Measurements from ENCODE around the gene RAD23A.

Gene RAD23A

DNA sequence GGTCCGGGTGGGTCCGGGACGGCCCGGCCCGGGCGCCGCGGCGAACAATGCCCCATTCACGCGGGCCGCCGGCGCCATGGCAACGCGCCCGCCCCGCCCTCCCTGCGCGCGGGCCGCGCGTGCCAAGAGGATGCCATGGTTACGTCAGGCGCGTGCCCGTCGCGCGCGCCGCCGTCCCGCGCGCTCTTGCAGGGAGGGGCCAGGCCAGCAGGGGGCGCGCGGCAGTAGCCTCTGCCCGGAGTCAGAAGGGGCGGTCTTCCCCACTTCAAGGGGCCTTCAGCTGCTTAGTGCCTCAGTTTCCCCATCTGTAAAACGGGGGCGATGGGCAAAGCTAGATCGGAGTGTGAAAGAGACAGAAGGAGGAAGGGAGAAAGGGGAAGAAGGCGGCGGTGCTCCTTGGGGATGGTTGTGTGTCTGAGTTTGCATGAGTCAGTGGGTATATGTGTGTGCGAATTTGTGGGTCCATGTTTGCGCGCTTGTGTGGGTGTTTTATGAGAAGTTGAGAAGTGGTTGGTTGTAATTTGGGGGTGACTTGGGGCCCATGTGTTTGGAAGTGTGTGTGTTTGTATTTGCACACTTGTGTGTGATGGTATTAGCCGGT is 38.0 kb downstream of the RAD23A start:
- TF ChIP-seq NFIC (IDR thresholded peaks at IDR 0.05): peak; percentile 62; the same call in 1 of the 2 replicates
- TF ChIP-seq ZBTB7A (IDR thresholded peaks at IDR 0.05; ENCODE audit: low read depth): no peak
- TF ChIP-seq, protein P1, sequence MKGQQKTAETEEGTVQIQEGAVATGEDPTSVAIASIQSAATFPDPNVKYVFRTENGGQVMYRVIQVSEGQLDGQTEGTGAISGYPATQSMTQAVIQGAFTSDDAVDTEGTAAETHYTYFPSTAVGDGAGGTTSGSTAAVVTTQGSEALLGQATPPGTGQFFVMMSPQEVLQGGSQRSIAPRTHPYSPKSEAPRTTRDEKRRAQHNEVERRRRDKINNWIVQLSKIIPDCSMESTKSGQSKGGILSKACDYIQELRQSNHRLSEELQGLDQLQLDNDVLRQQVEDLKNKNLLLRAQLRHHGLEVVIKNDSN (IDR thresholded peaks at IDR 0.05): peak; percentile 24; the same call in 1 of the 2 replicates
- peak; percentile 31; the same call in 1 of the 2 replicates for TF ChIP-seq MAX (IDR thresholded peaks at IDR 0.05)
- TF ChIP-seq EP300 (IDR thresholded peaks at IDR 0.05; ENCODE audit: borderline replicate concordance): no peak
- TF ChIP-seq TCF12 (IDR thresholded peaks at IDR 0.05; ENCODE audit: low read depth): peak; percentile 38; the same call in 1 of the 2 replicates
- peak; percentile 85 for TF ChIP-seq RAD21 (IDR thresholded peaks at IDR 0.05; ENCODE audit: low read depth)
- TF ChIP-seq CREB1 (IDR thresholded peaks at IDR 0.05; ENCODE audit: low read depth): no peak
- peak; percentile 50 for TF ChIP-seq TEAD4 (IDR thresholded peaks at IDR 0.05)

- TF ChIP-seq TCF12 (IDR thresholded peaks at IDR 0.05; ENCODE audit: low read depth) (no peak), YY1 (IDR thresholded peaks at IDR 0.05; ENCODE audit: low read depth) (no peak), CREB1 (IDR thresholded peaks at IDR 0.05; ENCODE audit: low read depth) (no peak), TAF1 (IDR thresholded peaks at IDR 0.05; ENCODE audit: low read depth) (no peak), EGR1 (IDR thresholded peaks at IDR 0.05) (no peak), EP300 (IDR thresholded peaks at IDR 0.05; ENCODE audit: borderline replicate concordance) (no peak)
- TF ChIP-seq, protein P1 (IDR thresholded peaks at IDR 0.05): no peak
- TF ChIP-seq, protein P2, sequence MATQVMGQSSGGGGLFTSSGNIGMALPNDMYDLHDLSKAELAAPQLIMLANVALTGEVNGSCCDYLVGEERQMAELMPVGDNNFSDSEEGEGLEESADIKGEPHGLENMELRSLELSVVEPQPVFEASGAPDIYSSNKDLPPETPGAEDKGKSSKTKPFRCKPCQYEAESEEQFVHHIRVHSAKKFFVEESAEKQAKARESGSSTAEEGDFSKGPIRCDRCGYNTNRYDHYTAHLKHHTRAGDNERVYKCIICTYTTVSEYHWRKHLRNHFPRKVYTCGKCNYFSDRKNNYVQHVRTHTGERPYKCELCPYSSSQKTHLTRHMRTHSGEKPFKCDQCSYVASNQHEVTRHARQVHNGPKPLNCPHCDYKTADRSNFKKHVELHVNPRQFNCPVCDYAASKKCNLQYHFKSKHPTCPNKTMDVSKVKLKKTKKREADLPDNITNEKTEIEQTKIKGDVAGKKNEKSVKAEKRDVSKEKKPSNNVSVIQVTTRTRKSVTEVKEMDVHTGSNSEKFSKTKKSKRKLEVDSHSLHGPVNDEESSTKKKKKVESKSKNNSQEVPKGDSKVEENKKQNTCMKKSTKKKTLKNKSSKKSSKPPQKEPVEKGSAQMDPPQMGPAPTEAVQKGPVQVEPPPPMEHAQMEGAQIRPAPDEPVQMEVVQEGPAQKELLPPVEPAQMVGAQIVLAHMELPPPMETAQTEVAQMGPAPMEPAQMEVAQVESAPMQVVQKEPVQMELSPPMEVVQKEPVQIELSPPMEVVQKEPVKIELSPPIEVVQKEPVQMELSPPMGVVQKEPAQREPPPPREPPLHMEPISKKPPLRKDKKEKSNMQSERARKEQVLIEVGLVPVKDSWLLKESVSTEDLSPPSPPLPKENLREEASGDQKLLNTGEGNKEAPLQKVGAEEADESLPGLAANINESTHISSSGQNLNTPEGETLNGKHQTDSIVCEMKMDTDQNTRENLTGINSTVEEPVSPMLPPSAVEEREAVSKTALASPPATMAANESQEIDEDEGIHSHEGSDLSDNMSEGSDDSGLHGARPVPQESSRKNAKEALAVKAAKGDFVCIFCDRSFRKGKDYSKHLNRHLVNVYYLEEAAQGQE (IDR thresholded peaks at IDR 0.05; ENCODE audit: low read depth): no peak
These were observed 38.5 kb downstream of the RAD23A start for GRCh38 chr19:12984143-12984627.

DNA sequence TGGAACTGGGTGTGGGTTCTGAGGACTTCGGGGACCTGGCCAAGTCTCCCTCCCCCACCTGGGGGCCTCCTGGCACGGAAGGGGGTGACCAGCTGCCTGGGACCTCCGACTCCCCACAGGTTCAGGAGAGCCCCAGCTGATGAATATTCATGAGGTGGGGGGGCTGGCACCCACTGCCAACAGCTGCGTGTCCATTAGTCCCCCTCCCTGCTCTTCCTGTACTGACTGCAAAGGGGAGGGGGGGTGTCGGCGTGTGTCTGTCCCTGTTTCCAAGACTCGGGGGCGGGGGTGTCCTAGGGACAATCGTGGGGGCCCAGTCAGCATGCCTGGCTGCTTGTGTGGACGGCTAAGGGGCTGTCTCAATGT is 39.0 kb downstream of the RAD23A start:
- TF ChIP-seq CEBPB (IDR thresholded peaks at IDR 0.05): no peak
- TF ChIP-seq FOXM1 (IDR thresholded peaks at IDR 0.05; ENCODE audit: borderline replicate concordance, low read depth): no peak
- no peak for TF ChIP-seq ZBTB7A (IDR thresholded peaks at IDR 0.05; ENCODE audit: low read depth)
- no peak for TF ChIP-seq TEAD4 (IDR thresholded peaks at IDR 0.05)
- no peak for TF ChIP-seq YY1 (IDR thresholded peaks at IDR 0.05; ENCODE audit: low read depth)
- TF ChIP-seq, protein P2 (IDR thresholded peaks at IDR 0.05; ENCODE audit: low read depth): no peak
- TF ChIP-seq TAF1 (IDR thresholded peaks at IDR 0.05; ENCODE audit: low read depth): no peak
- TF ChIP-seq, protein P1 (IDR thresholded peaks at IDR 0.05): no peak
- no peak for TF ChIP-seq CREB1 (IDR thresholded peaks at IDR 0.05; ENCODE audit: low read depth)
- TF ChIP-seq EP300 (IDR thresholded peaks at IDR 0.05; ENCODE audit: borderline replicate concordance): no peak
- TF ChIP-seq EGR1 (IDR thresholded peaks at IDR 0.05): no peak
- no peak for TF ChIP-seq NFIC (IDR thresholded peaks at IDR 0.05)
- TF ChIP-seq RAD21 (IDR thresholded peaks at IDR 0.05; ENCODE audit: low read depth): no peak
- TF ChIP-seq TCF12 (IDR thresholded peaks at IDR 0.05; ENCODE audit: low read depth): no peak
- TF ChIP-seq MAX (IDR thresholded peaks at IDR 0.05): no peak

GRCh38 chr19:12985049-12985776 is 39.6 kb downstream of the RAD23A start:
- TF ChIP-seq, protein P1 (IDR thresholded peaks at IDR 0.05): peak; percentile 87
- no peak for TF ChIP-seq CEBPB (IDR thresholded peaks at IDR 0.05)
- TF ChIP-seq ZBTB7A (IDR thresholded peaks at IDR 0.05; ENCODE audit: low read depth): no peak
- TF ChIP-seq MAX (IDR thresholded peaks at IDR 0.05): peak; percentile 73
